Psoas muscle (tissue), 8 donors: ENCODE measurements around the gene LUC7L3. TPM values are rescaled to one million over a fixed set of nuclear protein-coding genes. Genes with fewer than 3 reads are reported as not detected.
A peak's percentile ranks its signal among the peaks of the same experiment; 100 is the strongest.

Experiments
- ATAC-seq, 4 donors: fragments of 200-7000 bp; cut with Tn5 transposase; one replicate each; pipeline ENCODE4 v1.9.1; 2020; ENCODE audit warnings: moderate library complexity in 3 of 4, mild to moderate bottlenecking in 2 of 4
- DNase-seq, 2 donors: peaks; one replicate each; pipeline ENCODE4 v3.0.0-alpha.2; 2020
- H3K27ac ChIP-seq: fragments of 200-600 bp; one replicate; pipeline ENCODE4 v1.8.0; 2022
- H3K27me3 ChIP-seq, 3 donors: fragments of 200-600 bp in 1 of 3; one replicate each; pipeline versions ENCODE4 v1.6.1 to v1.8.0; 2013 to 2022; ENCODE audit warnings: low read length in 2 of 3, mild to moderate bottlenecking in 2 of 3, moderate library complexity in 1 of 3; ENCODE audit not compliant: insufficient read depth in 3 of 3
- H3K36me3 ChIP-seq, 2 donors: fragments of 200-600 bp in 1 of 2; one replicate each; pipeline versions ENCODE4 v1.6.1 to v1.8.0; 2013 to 2022; ENCODE audit warnings: low read depth in 1 of 2, mild to moderate bottlenecking in 1 of 2, moderate library complexity in 1 of 2; ENCODE audit not compliant: insufficient read depth in 1 of 2
- H3K4me1 ChIP-seq: fragments of 200-600 bp; one replicate; pipeline ENCODE4 v1.8.0; 2022
- H3K4me3 ChIP-seq: fragments of 200-600 bp; one replicate; pipeline ENCODE4 v1.8.0; 2022; ENCODE audit warnings: mild to moderate bottlenecking
- H3K9me3 ChIP-seq: fragments of 200-600 bp; one replicate; pipeline ENCODE4 v1.8.0; 2022
- CTCF ChIP-seq: fragments of 200-600 bp; IDR thresholded peaks from one replicate; pipeline ENCODE4 v1.8.0; 2022; ENCODE audit warnings: antibody characterized with exemption
- WGBS, 3 donors: extraction: QIAGEN DNeasy Blood & Tissue Kit; methylation state at CpG; one replicate each; pipeline versions ENCODE4 v1.1.6 to v1.1.7; 2013; 5-methylcytosine and 5-hydroxymethylcytosine counted together
- intact Hi-C, 2 donors: fragments of 100-400 bp; cut with DNase I; formaldehyde crosslinking; loops; one replicate each; pipeline versions ENCODE4 v1.11.0 to v1.14.2; 2022
- polyA plus RNA-seq, 3 donors: library from polyadenylated mRNA; stranded (reverse); fragments of 200-250 nt; gene quantifications; one replicate each; pipeline ENCODE4 v1.2.3, GENCODE V29; 2013
- total RNA-seq, 4 donors: library from RNA; stranded (reverse); fragmentation: NEBNext Ultra II Directional in 2 of 4; extraction: Animal tissue kit (Norgen Biotek cat#: 25700) in 2 of 4; gene quantifications; one replicate each; pipeline versions ENCODE4 v1.2.1 to v1.2.4, GENCODE V29; 2021 to 2023
- donor health status: healthy with polysubstance abuse.
- donor health status: DM: no; HTN: no; CAD: no; lungs with moderate emphysema.
- donor health status: Bipolar disorder and iron deficiency.
- donor health status: healthy.
- donor health status: DM: yes; HTN: yes; CAD: no.
- donor health status: DM: no; HTN: no; CAD: no.
- donor health status: DM: no; HTN: no; CAD: no.
- donor health status: DM: yes; HTN: yes; CAD: no.

LUC7L3 gene
- total and polyA plus RNA-seq, 7 donors, result 25.4 to 108 (median 49.2) TPM

GRCh38 chr17:50697663-50698272 is 21.6 kb upstream of the LUC7L3 start:
- no peak for DNase-seq
- WGBS, 3 donors, result 37 to 54% (median 54%) methylated on average over 3 of the region's 3 CpGs
- H3K9me3 ChIP-seq, result no peaks in the 10 kb centered on the region
- peak in 1 of 4 donors; percentile 32 for ATAC-seq
- peaks cover 30% of the 10 kb centered on the region for H3K4me1 ChIP-seq
- no peak overlapping the region for H3K27ac ChIP-seq
- no peak overlapping the region for H3K4me3 ChIP-seq
- H3K27me3 ChIP-seq, result no peaks in the 10 kb centered on the region
- intact Hi-C loops, result loop anchor here (5.0 kb wide), 2 partner anchors 70 to 150 kb away; partner anchors contain the start of gene SPATA20 (in 2 of the 2)
- no peak for TF ChIP-seq CTCF
- peaks cover 14 to 97% of the 10 kb centered on the region in 2 donors for H3K36me3 ChIP-seq

- H3K9me3 ChIP-seq, result no peaks in the 10 kb centered on the region
- no peaks in the 10 kb centered on the region for H3K27me3 ChIP-seq
- intact Hi-C loops, result loop anchor here (5.0 kb wide), 2 partner anchors 72 to 152 kb away; partner anchors contain the start of gene SPATA20 (in 2 of the 2)
- H3K4me3 ChIP-seq, result no peak overlapping the region
- TF ChIP-seq CTCF, result no peak
- ATAC-seq, result peak in 1 of 4 donors; percentile 36
- peaks cover 45% of the 10 kb centered on the region for H3K4me1 ChIP-seq
- no peak for DNase-seq
- H3K36me3 ChIP-seq, result peaks cover 12 to 97% of the 10 kb centered on the region in 2 donors
- WGBS, 3 donors, result 70 to 84% (median 80%) methylated on average over 7 of the region's 7 CpGs
- no peak overlapping the region for H3K27ac ChIP-seq
Measured at GRCh38 chr17:50699410-50699809, 20.0 kb upstream of the LUC7L3 start.

- Histone ChIP-seq H3K36me3 (peaks cover 3 to 73% of the 10 kb centered on the region in 2 donors), H3K9me3 (no peaks in the 10 kb centered on the region), H3K4me1 (peaks cover 57% of the 10 kb centered on the region), H3K27me3 (no peaks in the 10 kb centered on the region), H3K27ac (peak overlapping the region; percentile 21), H3K4me3 (peak overlapping the region; percentile 22)
- no peak for DNase-seq
- intact Hi-C loops, result no loop called here
- 81 to 94% (median 82%) methylated on average over 3 of the region's 3 CpGs for WGBS, 3 donors
- ATAC-seq, result no peak
- TF ChIP-seq CTCF, result no peak
Measured at GRCh38 chr17:50703162-50703561, 16.2 kb upstream of the LUC7L3 start.

- Histone ChIP-seq H3K27me3 (no peaks in the 10 kb centered on the region), H3K36me3 (peaks cover 3 to 32% of the 10 kb centered on the region in 2 donors), H3K4me1 (peaks cover 51% of the 10 kb centered on the region), H3K27ac (peak within 1 kb of the TSS; percentile 94), H3K9me3 (no peaks in the 10 kb centered on the region), H3K4me3 (peak within 1 kb of the TSS; percentile 86)
- DNase-seq, result peak; percentile 89 to 94
- intact Hi-C loops, result loop anchor here in 1 of 2 donors (5.0 kb wide), 1 partner anchor 225 kb away; no protein-coding TSS in a partner anchor
- ATAC-seq, result peak; percentile 87 to 91 (median 88)
- WGBS, 3 donors, result 0 to 1% (median 1%) methylated on average over 47 to 74 of the region's 74 CpGs
- no peak for TF ChIP-seq CTCF
Measured at GRCh38 chr17:50707289-50708049, 11.9 kb upstream of the LUC7L3 start, which contains the start of gene ANKRD40. ANKRD40 (minus strand) TSS chr17:50707914; CDS start chr17:50707654, 260 bp downstream.
